HG03196 (cell line): ENCODE results near the gene APOL4.
"Not testable (repeated sequence)": the region's sequence is repeated elsewhere in the genome, so short reads cannot be mapped to it uniquely, and the experiment has no call there.

Experiments used
- ATAC-seq: cut with Tn5 transposase; IDR thresholded peaks from one replicate; pipeline ENCODE4 v1.9.1; 2021; ENCODE audit not compliant: unreplicated experiment

APOL4 gene

DNA sequence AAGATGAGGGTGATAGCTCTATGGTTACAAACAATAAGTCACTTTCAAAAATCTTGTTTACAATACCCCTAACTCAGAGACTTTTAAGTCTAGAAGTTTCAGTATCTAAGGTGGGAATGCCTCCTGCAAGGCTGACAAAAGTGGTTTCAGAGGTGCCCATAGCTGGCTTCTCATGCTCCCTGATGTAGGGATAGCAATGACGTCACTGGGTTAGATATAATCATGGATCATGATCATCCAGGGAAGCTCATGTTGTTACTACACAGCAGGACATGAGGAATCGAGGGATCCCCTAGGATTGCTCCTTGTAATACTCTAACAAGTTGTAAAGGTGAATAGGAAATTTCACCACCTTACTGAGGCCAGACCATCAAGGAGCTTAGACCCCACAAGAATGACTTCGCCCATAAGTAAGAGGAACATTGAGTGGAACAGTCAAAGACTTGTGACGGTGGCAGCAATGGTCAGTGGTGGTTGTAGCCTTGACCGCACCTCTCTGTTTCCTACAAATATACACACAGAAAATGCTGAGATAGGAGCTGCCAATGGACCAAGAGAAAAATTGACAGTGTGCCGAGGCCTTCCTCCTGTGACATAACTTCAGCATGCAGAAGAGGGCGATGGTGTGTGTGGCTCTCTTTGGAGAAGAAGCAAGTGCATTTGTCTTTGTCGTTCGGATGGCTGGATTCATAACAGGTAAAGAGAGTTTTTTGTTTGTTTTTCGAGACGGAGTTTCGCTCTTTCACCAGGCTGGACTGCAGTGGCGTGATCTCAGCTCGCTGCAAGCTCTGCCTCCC is 15.6 kb downstream of the APOL4 start:
- no peak for ATAC-seq

DNA sequence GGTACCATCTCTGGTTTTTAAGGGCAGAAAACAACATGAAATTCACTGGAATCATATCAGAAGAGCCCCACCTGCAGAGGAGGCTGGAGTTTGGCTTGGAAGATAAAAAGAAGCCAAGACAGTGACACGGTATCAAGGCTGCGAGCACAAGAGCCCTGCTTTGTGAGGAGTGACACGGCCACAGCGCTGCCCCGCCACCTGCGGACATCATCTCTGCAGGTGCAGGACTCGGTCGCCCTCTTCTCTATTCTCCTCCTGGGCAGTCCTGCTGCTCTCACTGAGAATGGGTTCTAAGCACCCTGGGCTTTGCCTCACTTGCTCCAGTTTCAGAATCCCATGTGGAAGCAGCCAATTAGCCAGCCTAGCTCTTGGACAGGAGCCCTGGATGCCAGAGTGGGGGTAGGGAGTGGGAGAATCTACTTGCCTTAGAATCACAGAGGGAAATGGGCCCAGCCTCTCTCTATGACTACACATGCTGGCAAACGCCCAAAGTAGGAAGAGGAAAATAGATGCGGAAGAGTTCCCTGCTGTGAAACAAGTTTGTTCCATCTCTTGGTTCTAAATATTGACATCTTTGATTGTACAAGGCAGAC is 17.1 kb downstream of the APOL4 start:
- no peak for ATAC-seq

- no peak for ATAC-seq
Observed at GRCh38 chr22:36183446-36183845, 18.2 kb downstream of the APOL4 start.

- ATAC-seq, result no peak
Observed at GRCh38 chr22:36182857-36183256, 18.8 kb downstream of the APOL4 start.

DNA sequence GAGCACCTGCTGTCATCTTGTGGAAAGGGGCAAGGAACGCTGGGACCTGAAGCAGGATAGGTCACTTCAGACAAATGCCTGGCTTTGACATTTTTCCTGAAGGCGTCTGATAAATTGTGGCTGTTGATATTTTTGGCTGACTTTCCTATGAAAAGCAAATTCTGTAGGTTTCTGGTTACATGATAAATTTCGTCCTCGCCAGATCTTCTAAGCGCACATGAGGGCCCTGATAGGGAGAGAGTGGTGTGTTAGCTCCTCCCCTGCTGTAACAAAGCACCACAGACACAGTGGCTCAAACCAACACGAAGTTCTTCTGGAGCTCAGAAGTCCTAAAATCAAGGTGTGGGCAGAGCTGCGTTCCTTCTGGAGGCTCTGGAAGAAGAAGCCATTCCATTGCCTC is 19.6 kb downstream of the APOL4 start:
- no peak for ATAC-seq

DNA sequence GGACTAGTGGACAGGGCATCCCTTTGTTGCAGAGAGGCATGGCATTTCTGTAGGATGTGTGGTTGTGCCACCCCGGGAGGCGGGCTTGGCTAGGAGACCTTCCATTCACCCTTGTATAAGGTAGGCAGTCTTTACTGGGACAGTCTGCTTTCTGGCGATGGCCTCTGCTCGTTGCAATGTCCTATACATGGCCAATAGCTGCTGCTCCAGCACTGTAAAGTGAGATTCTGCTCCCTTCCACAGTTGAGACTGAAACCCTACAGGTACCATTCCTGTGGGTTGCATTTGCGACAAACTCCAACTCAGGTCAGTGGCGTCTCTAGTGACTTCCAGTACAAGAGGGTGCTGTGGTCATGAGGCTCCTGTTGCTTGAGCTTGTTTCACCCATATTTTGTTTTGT is 20.7 kb downstream of the APOL4 start:
- ATAC-seq, result no peak

GRCh38 chr22:36180038-36180880 is 21.4 kb downstream of the APOL4 start:
- no peak for ATAC-seq

GRCh38 chr22:36177160-36177559 is 24.4 kb downstream of the APOL4 start:
- no peak for ATAC-seq

DNA sequence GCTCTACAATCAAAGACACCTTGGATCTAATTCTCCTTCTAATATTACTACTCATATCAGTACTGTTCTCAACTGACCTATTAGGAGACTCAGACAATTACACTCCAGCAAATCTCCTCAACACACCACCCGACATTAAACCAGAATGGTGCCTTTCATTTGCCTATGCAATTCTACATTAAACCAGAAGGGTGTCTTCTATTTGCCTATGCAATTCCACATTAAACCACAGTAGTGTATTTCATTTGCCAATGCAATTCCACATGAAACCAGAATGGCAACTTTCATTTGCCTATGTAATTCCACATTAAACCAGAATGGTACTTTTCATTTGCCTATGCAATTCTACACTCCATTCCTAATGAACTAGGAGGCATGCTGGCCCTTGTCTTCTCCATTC is 25.7 kb downstream of the APOL4 start:
- no peak for ATAC-seq

DNA sequence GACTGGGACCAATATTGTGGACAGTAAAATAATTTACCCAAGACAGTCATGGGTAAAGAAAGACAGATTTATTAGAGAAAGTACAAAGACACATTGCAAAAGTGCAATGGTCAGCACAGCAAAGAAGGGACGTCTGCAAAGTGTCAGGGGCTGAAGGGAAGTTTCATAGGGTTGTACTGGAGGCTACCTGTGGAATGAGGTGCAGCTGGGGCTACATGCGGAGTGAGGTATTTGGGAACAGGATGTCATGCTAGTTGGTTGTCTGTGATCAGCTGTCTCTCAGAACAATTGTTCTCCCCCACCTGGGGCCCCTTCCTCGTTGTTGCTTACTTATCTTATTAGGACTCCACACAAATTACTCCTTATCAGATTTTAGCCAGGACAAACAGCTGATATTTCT is 29.7 kb downstream of the APOL4 start:
- ATAC-seq, result no peak

GRCh38 chr22:36166518-36167220 is 34.9 kb downstream of the APOL4 start:
- ATAC-seq, result no peak

DNA sequence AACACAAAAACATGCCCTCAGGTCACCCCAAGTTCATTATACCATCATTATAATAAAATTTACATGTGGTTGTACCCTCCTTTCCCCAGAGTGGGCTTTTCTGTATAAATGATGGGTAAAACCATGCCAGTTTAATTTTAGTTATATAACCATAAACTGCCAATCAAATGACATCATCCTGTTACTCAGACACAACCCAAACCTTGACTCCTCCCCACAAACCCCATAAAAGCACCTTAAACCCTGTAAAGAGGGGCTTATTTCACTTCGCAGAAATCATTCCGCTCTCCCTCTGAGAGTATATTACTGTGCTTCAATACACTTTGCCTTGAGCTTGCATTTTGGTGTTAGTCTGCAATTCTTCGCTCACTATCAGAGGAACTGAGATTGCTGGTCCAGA is 35.5 kb downstream of the APOL4 start:
- ATAC-seq, result no peak

DNA sequence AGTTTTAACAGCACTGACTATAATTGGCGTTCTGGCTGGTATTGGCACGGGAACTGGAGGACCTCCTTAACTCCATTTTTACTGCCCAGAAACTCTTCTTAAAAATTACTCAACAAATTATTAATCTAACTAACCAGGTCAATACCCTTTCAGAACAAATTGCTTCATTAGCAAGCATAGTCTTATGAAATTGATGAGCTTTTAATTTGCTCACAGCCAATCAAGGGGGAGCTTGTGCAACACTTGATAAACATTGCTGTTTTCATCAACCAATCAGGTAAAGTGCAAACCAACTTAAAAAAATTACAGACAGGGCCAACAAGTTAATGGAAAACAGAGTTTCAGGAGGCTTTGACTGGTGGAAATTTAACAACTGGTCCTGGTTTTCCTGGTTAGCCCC is 36.5 kb downstream of the APOL4 start:
- ATAC-seq, result no peak

DNA sequence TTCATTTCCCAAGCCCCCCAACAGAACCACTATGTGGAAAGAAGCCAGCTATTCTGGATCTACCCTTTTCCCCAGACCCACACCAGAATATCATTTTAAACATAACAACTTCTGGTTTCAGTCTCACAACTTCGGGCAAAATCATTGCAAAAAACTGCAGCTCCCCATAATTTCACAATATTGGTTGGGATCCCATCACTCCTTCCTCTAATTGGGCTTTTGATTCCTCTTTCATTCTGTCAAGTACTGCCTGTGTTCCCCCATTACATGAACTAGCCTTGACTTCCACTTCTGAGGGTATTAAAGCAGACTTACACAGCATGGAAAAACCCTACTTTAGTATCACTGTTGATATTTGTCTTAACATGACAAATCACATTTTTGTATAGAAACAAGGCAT is 37.0 kb downstream of the APOL4 start:
- ATAC-seq, result no peak

DNA sequence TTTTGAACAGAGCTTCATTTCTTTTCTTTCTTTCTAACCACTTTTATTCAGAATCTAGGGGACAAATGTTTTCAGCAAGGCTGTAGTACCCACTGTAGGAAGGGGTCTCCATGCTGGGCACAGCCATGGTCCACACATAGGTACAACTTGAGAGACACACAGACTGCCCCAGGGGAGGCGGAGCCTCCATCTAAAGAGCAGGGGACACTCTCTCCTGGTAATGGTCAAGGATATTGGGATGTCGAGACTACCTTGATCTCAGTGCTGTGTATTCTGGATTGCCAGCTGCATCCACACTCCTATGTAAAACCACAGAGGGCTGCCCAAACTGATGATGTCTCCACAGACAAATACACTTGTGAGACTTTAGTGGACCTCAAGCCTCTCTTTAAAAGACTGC is 38.1 kb downstream of the APOL4 start:
- no peak for ATAC-seq

- ATAC-seq, result no peak
Observed at GRCh38 chr22:36162127-36163034, 39.2 kb downstream of the APOL4 start.

DNA sequence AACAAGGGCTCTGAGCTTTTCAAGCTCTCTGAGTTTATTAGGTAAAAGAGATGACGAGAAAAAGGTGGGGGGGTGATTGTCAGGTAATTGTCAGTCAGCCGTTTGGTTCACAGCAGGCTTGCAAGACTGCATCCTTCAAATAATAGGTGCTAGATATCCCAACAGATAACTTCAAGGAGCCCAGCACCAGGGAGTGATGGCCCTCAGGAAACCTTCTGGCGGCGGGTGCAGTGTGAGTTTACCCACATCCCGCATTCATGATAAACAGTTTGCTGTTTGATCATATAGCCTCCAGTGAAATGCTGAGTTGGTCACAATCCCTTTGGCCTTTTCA is 39.8 kb downstream of the APOL4 start:
- ATAC-seq, result not testable (repeated sequence)

DNA sequence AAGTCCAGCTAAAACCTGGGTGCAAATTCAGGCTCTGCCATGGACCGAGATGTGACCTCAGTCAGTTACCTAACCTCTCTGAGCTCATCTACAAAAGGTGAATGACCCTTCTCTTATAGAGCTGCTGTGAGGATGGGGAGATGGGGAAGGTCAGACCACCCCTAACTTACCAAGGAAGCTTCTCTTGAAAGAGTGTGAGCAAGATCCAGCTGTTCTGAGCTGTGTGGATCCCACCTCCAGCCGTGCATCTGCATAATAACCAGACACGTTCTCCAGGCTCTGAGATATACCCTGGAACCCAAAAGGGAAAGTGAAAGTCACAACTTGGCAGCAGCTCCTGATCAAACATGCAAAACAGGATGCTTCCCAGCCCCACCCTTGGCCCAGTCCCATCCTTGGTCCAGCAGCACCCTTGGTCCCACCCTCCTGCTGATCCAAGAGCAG is 41.1 kb downstream of the APOL4 start, which contains the start of gene APOL3:
APOL3 (minus strand) TSS at position 257 of the 444 bp plus-strand sequence. CDS start 11,700 bp downstream, outside the sequence.
- no peak for ATAC-seq

DNA sequence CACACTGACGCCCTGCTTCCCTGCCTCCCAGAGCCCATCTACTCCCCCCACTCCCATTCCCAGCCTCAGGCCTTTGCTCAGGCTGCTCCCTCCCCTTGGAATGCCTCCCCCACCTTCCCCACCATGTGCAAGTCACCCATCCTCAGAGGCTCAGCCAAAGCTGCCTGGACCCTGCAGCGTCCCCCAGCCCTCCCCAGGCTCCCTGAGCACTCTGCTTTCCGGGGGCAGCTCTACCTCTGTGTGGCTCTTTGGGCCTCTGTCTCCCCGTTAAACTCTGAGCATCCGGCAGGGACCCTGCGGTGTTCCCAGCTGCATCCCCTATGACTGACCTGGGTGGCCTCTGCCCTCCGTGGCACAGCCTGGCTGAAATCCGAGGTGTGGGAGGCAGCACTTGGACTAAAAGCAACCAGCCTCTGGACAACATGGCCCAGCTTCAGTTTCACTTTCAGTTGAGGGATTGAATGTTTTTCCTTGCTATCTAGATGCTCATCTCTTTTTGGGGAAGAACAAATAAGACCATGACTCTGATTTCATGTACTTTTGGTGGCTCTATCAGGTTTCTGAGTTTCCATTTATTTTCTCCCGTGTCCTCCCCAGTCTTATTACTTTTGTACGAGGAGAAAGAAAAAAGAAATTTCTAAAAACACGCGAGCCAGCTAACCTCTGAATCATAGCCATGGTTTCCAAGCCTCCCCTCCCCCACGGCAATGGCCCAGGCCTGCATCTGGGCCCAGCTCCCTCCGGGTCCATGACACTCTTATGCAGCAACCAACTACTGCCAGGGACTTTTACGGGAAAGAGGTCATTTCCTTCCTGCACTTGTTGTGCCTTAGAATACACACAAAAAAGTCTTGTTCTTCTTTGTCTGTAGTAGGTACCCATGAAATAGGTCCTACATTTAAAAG is 44.8 kb downstream of the APOL4 start:
- ATAC-seq, result no peak
